Measurements from ENCODE around the gene KRTAP6-3.

The KRTAP6-3 gene

DNA sequence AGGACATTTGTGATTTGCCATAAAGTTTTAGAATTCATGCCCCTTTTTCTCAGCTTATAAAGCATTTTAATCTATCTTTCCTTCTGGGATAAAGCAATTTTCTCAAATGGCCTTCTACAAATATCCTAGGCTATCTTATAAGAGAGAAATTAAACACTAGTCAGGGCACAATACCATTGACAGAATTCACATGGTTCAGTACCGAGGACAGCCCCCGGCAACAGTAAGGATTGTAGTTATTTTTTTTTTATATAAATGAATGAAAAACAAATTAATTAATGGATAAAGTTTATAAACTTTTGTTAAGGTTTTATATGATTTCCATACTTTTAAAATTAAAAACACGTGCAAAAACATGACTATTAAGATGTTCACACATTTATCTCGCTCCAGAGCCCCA is 35.9 kb downstream of the KRTAP6-3 start:
- no peak for DNase-seq

DNA sequence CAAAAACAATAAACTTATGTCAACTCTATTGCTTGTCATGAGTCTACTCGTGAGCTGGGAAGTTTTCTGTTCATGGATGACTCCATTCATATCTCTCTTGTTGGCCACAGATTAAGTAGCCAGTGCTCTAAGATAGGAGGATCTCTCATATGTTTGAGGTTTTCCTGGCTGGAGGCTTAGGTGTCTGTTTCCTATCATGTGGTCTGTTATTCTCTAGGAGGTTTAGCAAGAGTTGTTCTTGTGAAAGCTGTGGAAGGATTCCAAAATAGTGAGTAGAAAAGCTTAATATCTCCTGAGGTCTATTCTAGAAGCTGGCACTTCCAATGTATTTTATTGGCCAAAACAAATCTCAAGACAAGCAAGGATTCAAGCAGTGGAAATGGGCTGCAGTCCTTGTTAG is 37.0 kb downstream of the KRTAP6-3 start:
- DNase-seq: no peak

DNA sequence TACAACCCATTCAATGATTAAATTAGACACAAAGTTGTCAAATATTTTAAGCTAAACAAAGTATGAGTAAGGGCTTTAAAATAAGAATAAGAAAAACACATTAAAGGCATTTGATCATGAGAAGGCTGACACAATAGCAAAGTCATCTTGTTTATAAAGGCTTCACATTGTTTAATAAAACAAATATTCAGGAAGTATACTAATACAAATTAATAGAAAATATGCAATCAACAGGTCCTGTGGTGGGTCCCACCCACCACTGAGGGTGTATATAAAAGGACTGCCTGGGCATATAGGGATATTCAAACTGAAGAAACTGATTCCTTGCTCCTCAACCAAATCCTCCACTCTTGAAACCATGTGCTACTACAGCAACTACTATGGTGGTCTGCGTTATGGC is 42.7 kb downstream of the KRTAP6-3 start, which contains the start of gene KRTAP20-2:
Gene KRTAP20-2, plus strand, starts transcription at position 301 of the 400 bp plus-strand sequence. Its CDS starts 58 bp downstream, at position 359.
- no peak for DNase-seq

DNA sequence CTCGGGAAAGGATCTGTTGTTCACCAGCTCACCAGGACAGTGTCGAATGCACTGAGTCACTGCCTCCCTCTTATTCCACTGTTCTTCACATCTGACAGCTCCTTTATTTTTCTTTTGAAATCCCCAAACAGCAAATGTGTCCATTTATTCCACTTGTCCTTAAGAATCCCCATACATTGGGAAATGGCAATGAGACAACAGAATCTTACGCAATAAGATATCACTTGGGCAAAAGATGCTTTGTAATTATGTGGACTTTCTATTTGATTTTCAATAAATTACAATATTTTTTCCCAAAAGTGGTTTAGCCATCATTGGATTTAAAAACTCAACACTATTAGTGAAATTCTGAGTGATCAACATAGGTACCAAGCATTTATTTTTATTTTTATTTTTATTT is 46.4 kb downstream of the KRTAP6-3 start:
- DNase-seq: no peak

DNA sequence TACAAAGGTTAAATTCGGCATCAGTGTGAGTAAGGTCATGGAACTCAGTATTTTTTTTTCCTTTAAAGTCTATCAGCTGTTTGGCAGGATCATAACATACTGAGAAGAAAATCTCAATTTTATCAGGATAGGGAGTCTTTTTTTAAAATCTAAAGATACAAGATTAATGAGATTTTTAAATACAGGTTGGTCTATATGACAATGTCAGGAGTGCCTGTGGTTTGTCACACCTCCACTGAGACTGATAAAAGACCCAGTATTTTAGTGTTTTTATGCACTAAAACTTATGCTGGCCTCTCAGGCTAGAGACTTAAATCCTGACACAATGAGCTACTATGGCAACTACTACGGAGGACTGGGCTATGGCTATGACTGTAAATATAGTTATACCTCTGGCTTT is 50.3 kb downstream of the KRTAP6-3 start, which contains the start of gene KRTAP20-3:
Gene KRTAP20-3, plus strand, starts transcription at position 301 of the 400 bp plus-strand sequence.
- DNase-seq: no peak

Data from CD4-positive, alpha-beta T cell treated with Interleukin-12 subunit alpha and Interleukin-12 subunit beta, for 1 hour (primary cell).